Mesenchymal stem cell (in vitro differentiated cells and primary cell): ENCODE data around the gene ALG12.

ENCODE experiments used
- DNase-seq: peaks from one replicate; pipeline ENCODE4 v3.0.0-alpha.2; 2013
- H2AFZ ChIP-seq: one replicate; pipeline ENCODE4 v1.6.1; 2013; ENCODE audit warnings: low read depth, mild to moderate bottlenecking, control low read depth, inconsistent platforms, low read length, moderate library complexity
- H2AK5ac ChIP-seq: 2 replicates; pipeline ENCODE4 v1.6.1; 2013; ENCODE audit warnings: low read length, moderate library complexity, mild to moderate bottlenecking, inconsistent platforms; ENCODE audit not compliant: severe bottlenecking
- H2BK120ac ChIP-seq: one replicate; pipeline ENCODE4 v1.6.1; 2013; ENCODE audit warnings: low read depth, mild to moderate bottlenecking, inconsistent platforms, low read length, moderate library complexity
- H2BK12ac ChIP-seq, 2 experiments: one replicate each; pipeline ENCODE4 v1.6.1; 2013; ENCODE audit warnings: inconsistent platforms in 2 of 2, low read length in 2 of 2, mild to moderate bottlenecking in 2 of 2, moderate library complexity in 2 of 2, control low read depth in 1 of 2
- H2BK15ac ChIP-seq: one replicate; pipeline ENCODE4 v1.6.1; 2013; ENCODE audit warnings: mild to moderate bottlenecking, low read depth, inconsistent platforms; ENCODE audit not compliant: poor library complexity, severe bottlenecking
- H2BK5ac ChIP-seq: 2 replicates; pipeline ENCODE4 v1.6.1; 2013; ENCODE audit warnings: low read depth, mild to moderate bottlenecking, low read length, control low read depth, inconsistent platforms; ENCODE audit not compliant: poor library complexity, severe bottlenecking
- H3K14ac ChIP-seq, 2 experiments: one replicate each; pipeline ENCODE4 v1.6.1; 2013; ENCODE audit warnings: inconsistent platforms in 2 of 2, low read length in 2 of 2, control low read depth in 1 of 2, mild to moderate bottlenecking in 1 of 2, moderate library complexity in 1 of 2
- H3K18ac ChIP-seq, 2 experiments: one replicate each; pipeline ENCODE4 v1.6.1; 2013; ENCODE audit warnings: inconsistent platforms in 2 of 2, low read length in 2 of 2, control low read depth in 1 of 2, low read depth in 1 of 2, mild to moderate bottlenecking in 1 of 2
- H3K23ac ChIP-seq, 2 experiments: one replicate each; pipeline ENCODE4 v1.6.1; 2013; ENCODE audit warnings: inconsistent platforms in 2 of 2, low read length in 2 of 2, mild to moderate bottlenecking in 2 of 2, moderate library complexity in 2 of 2, control low read depth in 1 of 2
- H3K27ac ChIP-seq: 2 replicates; pipeline ENCODE4 v1.5.1; 2013; ENCODE audit warnings: mild to moderate bottlenecking, moderate library complexity, low read length, control low read depth, inconsistent platforms; ENCODE audit not compliant: poor library complexity, severe bottlenecking
- H3K27me3 ChIP-seq, 2 experiments: 2 replicates each; pipeline versions ENCODE4 v1.6.1 to v1.7.0; 2013; ENCODE audit warnings: low read length in 2 of 2, mild to moderate bottlenecking in 2 of 2, moderate library complexity in 2 of 2, control low read depth in 1 of 2, inconsistent platforms in 1 of 2; ENCODE audit not compliant: control insufficient read depth in 1 of 2, insufficient read depth in 1 of 2
- H3K36me3 ChIP-seq, 2 experiments: 2 replicates each; pipeline versions ENCODE4 v1.6.1 to v1.7.0; 2013; ENCODE audit warnings: low read length in 2 of 2, control low read depth in 1 of 2, inconsistent platforms in 1 of 2, low read depth in 1 of 2, mild to moderate bottlenecking in 1 of 2; ENCODE audit not compliant: insufficient read depth in 2 of 2, control insufficient read depth in 1 of 2
- H3K4ac ChIP-seq, 2 experiments: one replicate each; pipeline ENCODE4 v1.6.1; 2013; ENCODE audit warnings: inconsistent platforms in 2 of 2, low read length in 2 of 2, mild to moderate bottlenecking in 2 of 2, moderate library complexity in 2 of 2, control low read depth in 1 of 2, low read depth in 1 of 2
- H3K4me1 ChIP-seq: 2 replicates; pipeline ENCODE4 v1.6.1; 2013; ENCODE audit warnings: low read depth, low read length, control low read depth; ENCODE audit not compliant: control insufficient read depth, insufficient read depth
- H3K4me2 ChIP-seq: 2 replicates; pipeline ENCODE4 v1.6.1; 2013; ENCODE audit warnings: low read length, mild to moderate bottlenecking, inconsistent platforms; ENCODE audit not compliant: poor library complexity, severe bottlenecking
- H3K4me3 ChIP-seq, 2 experiments: 2 replicates each; pipeline versions ENCODE4 v1.5.1 to v1.7.0; 2013; ENCODE audit warnings: low read length in 2 of 2, mild to moderate bottlenecking in 2 of 2, control low read depth in 1 of 2, low read depth in 1 of 2; ENCODE audit not compliant: insufficient read depth in 1 of 2
- H3K79me1 ChIP-seq: replicated peaks from 2 replicates; pipeline ENCODE4 v1.6.1; 2013; ENCODE audit warnings: mild to moderate bottlenecking, control low read depth, low read length, inconsistent platforms; ENCODE audit not compliant: poor library complexity, severe bottlenecking
- H3K9ac ChIP-seq: 2 replicates; pipeline ENCODE4 v1.7.0; 2013; ENCODE audit warnings: mild to moderate bottlenecking, low read length, moderate library complexity
- H3K9me3 ChIP-seq: 2 replicates; pipeline ENCODE4 v1.7.0; 2013; ENCODE audit warnings: mild to moderate bottlenecking, low read length; ENCODE audit not compliant: control insufficient read depth
- H4K8ac ChIP-seq: one replicate; pipeline ENCODE4 v1.6.1; 2013; ENCODE audit warnings: inconsistent platforms, mild to moderate bottlenecking, low read length, moderate library complexity
- H4K91ac ChIP-seq: one replicate; pipeline ENCODE4 v1.6.1; 2013; ENCODE audit warnings: mild to moderate bottlenecking, low read length, inconsistent platforms
- WGBS: methylation state at CpG from one replicate; pipeline ENCODE4 v1.1.7; 2013; ENCODE audit warnings: mixed read lengths; 5-methylcytosine and 5-hydroxymethylcytosine counted together

ALG12 gene

DNA sequence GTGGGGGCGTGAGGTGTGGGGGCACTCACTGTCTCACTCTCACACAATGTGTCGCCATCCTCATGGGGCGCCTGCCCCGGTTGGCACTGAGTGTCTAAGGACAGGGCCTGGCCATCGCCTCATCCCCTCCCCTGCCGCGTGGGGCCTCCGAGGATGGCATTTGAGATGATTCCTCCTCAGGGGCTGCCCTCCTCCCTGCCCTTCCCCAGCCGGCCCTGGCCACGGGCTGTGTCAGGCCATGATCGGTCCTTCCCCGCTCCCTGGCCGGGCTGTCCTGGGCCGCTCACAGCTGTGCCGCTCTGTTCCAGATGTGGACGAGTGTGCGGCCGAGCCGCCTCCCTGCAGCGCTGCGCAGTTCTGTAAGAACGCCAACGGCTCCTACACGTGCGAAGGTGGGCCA is 4.7 kb upstream of the ALG12 start:
- Histone ChIP-seq H3K27ac (no peak overlapping the region), H2BK5ac (no peak overlapping the region), H3K4ac (no peak overlapping the region), H3K36me3 (peaks cover 43 to 47% of the 10 kb centered on the region in 2 experiments), H3K14ac (no peak overlapping the region), H4K8ac (no peak overlapping the region), H3K4me3 (no peak overlapping the region), H2BK15ac (no peak overlapping the region), H3K9ac (no peak overlapping the region), H3K79me1 (peaks cover 12% of the 10 kb centered on the region), H3K4me1 (peaks cover 18% of the 10 kb centered on the region), H2AFZ (no peak overlapping the region), H2BK12ac (no peak overlapping the region), H2BK120ac (no peak overlapping the region), H3K18ac (no peak overlapping the region), H3K23ac (no peak overlapping the region), H2AK5ac (no peak overlapping the region), H3K4me2 (no peak overlapping the region), H3K9me3 (no peaks in the 10 kb centered on the region), H4K91ac (no peak overlapping the region), H3K27me3 (no peaks in the 10 kb centered on the region)
- DNase-seq, result no peak
- 96% methylated on average over 24 of the region's 25 CpGs for WGBS

- no peak overlapping the region for H3K4ac ChIP-seq
- no peaks in the 10 kb centered on the region for H3K9me3 ChIP-seq
- no peak overlapping the region for H2AK5ac ChIP-seq
- H3K27me3 ChIP-seq, result no peaks in the 10 kb centered on the region
- WGBS, result 98% methylated on average over 6 of the region's 22 CpGs
- no peak overlapping the region for H2AFZ ChIP-seq
- no peak for DNase-seq
- no peak overlapping the region for H3K27ac ChIP-seq
- H3K36me3 ChIP-seq, result peaks cover 43% of the 10 kb centered on the region in 2 experiments
- no peak overlapping the region for H3K9ac ChIP-seq
- no peak overlapping the region for H3K4me3 ChIP-seq
- H3K4me2 ChIP-seq, result no peak overlapping the region
- no peak overlapping the region for H2BK15ac ChIP-seq
- no peak overlapping the region for H3K14ac ChIP-seq
- H3K4me1 ChIP-seq, result peaks cover 18% of the 10 kb centered on the region
- no peak overlapping the region for H3K23ac ChIP-seq
- peaks cover 15% of the 10 kb centered on the region for H3K79me1 ChIP-seq
- H2BK12ac ChIP-seq, result no peak overlapping the region
- no peak overlapping the region for H2BK5ac ChIP-seq
- no peak overlapping the region for H3K18ac ChIP-seq
- H2BK120ac ChIP-seq, result no peak overlapping the region
- no peak overlapping the region for H4K8ac ChIP-seq
- no peak overlapping the region for H4K91ac ChIP-seq
Observed at GRCh38 chr22:49922484-49922883, 4.2 kb upstream of the ALG12 start.

- Histone ChIP-seq H3K4ac (no peak overlapping the region), H3K36me3 (peaks cover 40 to 43% of the 10 kb centered on the region in 2 experiments), H4K91ac (no peak overlapping the region), H3K14ac (no peak overlapping the region), H3K27ac (no peak overlapping the region), H2BK15ac (no peak overlapping the region), H3K9me3 (no peaks in the 10 kb centered on the region), H3K4me1 (peaks cover 21% of the 10 kb centered on the region), H2BK12ac (no peak overlapping the region), H3K79me1 (peaks cover 20% of the 10 kb centered on the region), H4K8ac (no peak overlapping the region), H3K23ac (no peak overlapping the region), H3K4me3 (no peak overlapping the region), H3K27me3 (no peaks in the 10 kb centered on the region), H2BK5ac (no peak overlapping the region), H3K18ac (no peak overlapping the region), H2AFZ (no peak overlapping the region), H2BK120ac (no peak overlapping the region), H3K4me2 (no peak overlapping the region), H3K9ac (no peak overlapping the region), H2AK5ac (no peak overlapping the region)
- whole genome bisulfite sequencing, result 94% methylated on average over 35 of the region's 35 CpGs
- no peak for DNase-seq
Observed at GRCh38 chr22:49921508-49922278, 3.5 kb upstream of the ALG12 start.

GRCh38 chr22:49920859-49921258 is 2.6 kb upstream of the ALG12 start:
- Histone ChIP-seq H2AFZ (no peak overlapping the region), H3K27me3 (no peaks in the 10 kb centered on the region), H3K79me1 (peaks cover 23% of the 10 kb centered on the region), H3K27ac (no peak overlapping the region), H3K4me1 (peaks cover 22% of the 10 kb centered on the region), H2BK15ac (no peak overlapping the region), H4K8ac (no peak overlapping the region), H3K4me3 (no peak overlapping the region), H3K9me3 (no peaks in the 10 kb centered on the region), H2AK5ac (no peak overlapping the region), H3K9ac (no peak overlapping the region), H3K4ac (no peak overlapping the region), H2BK12ac (no peak overlapping the region), H4K91ac (no peak overlapping the region), H3K14ac (no peak overlapping the region), H3K18ac (no peak overlapping the region), H3K36me3 (peaks cover 38 to 40% of the 10 kb centered on the region in 2 experiments), H3K23ac (no peak overlapping the region), H2BK5ac (no peak overlapping the region), H3K4me2 (no peak overlapping the region), H2BK120ac (no peak overlapping the region)
- WGBS, result 97% methylated on average over 18 of the region's 18 CpGs
- no peak for DNase-seq
